Measurements from ENCODE around the gene ETS1.

DNA sequence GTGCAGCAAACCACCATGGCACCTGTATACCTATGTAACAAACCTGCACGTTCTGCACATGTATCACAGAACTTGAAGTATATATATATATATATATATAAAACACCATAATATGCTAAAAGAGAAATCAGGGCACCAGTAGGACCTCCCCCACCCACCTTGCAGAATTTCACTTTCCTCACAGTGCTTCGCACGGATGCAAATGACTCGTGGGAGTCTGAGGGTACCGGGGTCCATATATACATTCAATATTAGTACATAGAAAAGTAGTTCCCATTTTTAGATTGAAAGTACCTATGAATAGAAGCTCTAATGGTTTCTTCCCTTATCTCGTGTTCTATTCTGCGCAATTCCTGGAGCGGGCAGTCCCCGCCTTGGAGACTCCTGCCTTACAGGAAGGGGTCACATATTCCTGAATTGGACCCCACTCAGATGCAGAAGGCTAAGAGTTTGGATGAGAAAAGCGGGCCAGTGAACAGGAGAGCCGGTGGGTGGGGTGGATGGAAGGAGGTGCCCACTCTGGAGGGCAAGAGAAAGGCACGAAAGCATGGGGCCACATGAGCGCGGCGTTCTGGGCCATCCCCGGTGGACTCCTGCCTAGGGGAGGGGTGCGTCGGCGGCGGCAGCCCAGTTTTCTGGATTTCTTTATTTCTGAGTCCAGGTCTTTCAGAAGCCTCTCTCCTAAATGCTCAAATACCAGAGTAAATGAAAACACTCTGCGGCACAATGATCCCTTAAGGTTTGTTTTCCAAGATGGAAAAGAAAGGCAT lies 136.3 kb downstream of the ETS1 start:
- TF ChIP-seq, protein P1, sequence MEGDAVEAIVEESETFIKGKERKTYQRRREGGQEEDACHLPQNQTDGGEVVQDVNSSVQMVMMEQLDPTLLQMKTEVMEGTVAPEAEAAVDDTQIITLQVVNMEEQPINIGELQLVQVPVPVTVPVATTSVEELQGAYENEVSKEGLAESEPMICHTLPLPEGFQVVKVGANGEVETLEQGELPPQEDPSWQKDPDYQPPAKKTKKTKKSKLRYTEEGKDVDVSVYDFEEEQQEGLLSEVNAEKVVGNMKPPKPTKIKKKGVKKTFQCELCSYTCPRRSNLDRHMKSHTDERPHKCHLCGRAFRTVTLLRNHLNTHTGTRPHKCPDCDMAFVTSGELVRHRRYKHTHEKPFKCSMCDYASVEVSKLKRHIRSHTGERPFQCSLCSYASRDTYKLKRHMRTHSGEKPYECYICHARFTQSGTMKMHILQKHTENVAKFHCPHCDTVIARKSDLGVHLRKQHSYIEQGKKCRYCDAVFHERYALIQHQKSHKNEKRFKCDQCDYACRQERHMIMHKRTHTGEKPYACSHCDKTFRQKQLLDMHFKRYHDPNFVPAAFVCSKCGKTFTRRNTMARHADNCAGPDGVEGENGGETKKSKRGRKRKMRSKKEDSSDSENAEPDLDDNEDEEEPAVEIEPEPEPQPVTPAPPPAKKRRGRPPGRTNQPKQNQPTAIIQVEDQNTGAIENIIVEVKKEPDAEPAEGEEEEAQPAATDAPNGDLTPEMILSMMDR (IDR thresholded peaks at IDR 0.05), result no peak
- TF ChIP-seq POLR2A (IDR thresholded peaks at IDR 0.05), result no peak

Measured in heart left ventricle (tissue), 13 donors.